Keratinocyte (primary cell): ENCODE measurements around the gene UBXN4. TPM values are rescaled to one million over a fixed set of nuclear protein-coding genes. Genes with fewer than 3 reads are reported as not detected.

Source experiments
- DNase-seq: peaks from one replicate; pipeline ENCODE4 v3.0.0-alpha.2; 2011; ENCODE audit warnings: low read depth, missing footprints, low spot score
- FAIRE-seq: peaks from 2 replicates; lab custom pipeline; 2011; peaks lifted over from hg19 to GRCh38; lab: Jason Lieb, UNC
- H2AFZ ChIP-seq: 2 replicates; pipeline ENCODE4 v1.6.0; 2012; ENCODE audit warnings: low read length, control low read depth, inconsistent platforms; ENCODE audit not compliant: control insufficient read depth
- H3K27ac ChIP-seq: 2 replicates; pipeline ENCODE4 v1.5.1; 2011; ENCODE audit warnings: low read length; ENCODE audit not compliant: control insufficient read depth, insufficient read depth
- H3K27me3 ChIP-seq: 3 replicates; pipeline ENCODE4 v1.6.0; 2011; ENCODE audit warnings: low read length; ENCODE audit not compliant: control insufficient read depth, insufficient read depth; ENCODE audit errors: extremely low read depth
- H3K36me3 ChIP-seq, 2 experiments: 2 replicates in 1 of 2; 3 replicates in 1 of 2; pipeline ENCODE4 v1.5.1; 2011; ENCODE audit warnings: low read length in 2 of 2, mild to moderate bottlenecking in 1 of 2; ENCODE audit not compliant: control insufficient read depth in 2 of 2, insufficient read depth in 2 of 2; ENCODE audit errors: extremely low read depth in 1 of 2
- H3K4me1 ChIP-seq: 3 replicates; pipeline ENCODE4 v1.5.1; 2011; ENCODE audit warnings: low read length; ENCODE audit not compliant: control insufficient read depth, insufficient read depth; ENCODE audit errors: extremely low read depth
- H3K4me2 ChIP-seq: 3 replicates; pipeline ENCODE4 v1.6.0; 2011; ENCODE audit warnings: low read depth, low read length; ENCODE audit not compliant: control insufficient read depth, insufficient read depth; ENCODE audit errors: extremely low read depth
- H3K4me3 ChIP-seq, 3 experiments: fragments of 200-600 bp in 1 of 3; sonication (generic) in 1 of 3; 2 replicates in 2 of 3; 3 replicates in 1 of 3; pipeline ENCODE4 v1.5.1; 2011 to 2016; ENCODE audit warnings: low read length in 3 of 3, mild to moderate bottlenecking in 3 of 3, control low read depth in 2 of 3, inconsistent platforms in 1 of 3, low read depth in 1 of 3, mixed read lengths in 1 of 3, mixed run types in 1 of 3, moderate library complexity in 1 of 3; ENCODE audit not compliant: control insufficient read depth in 2 of 3, insufficient read depth in 2 of 3; ENCODE audit errors: extremely low read depth in 1 of 3
- H3K79me2 ChIP-seq: 2 replicates; pipeline ENCODE4 v1.6.0; 2012; ENCODE audit warnings: low read length; ENCODE audit not compliant: control insufficient read depth, insufficient read depth
- H3K9ac ChIP-seq: 3 replicates; pipeline ENCODE4 v1.6.0; 2011; ENCODE audit warnings: low read length; ENCODE audit not compliant: control insufficient read depth, insufficient read depth; ENCODE audit errors: extremely low read depth
- H3K9me1 ChIP-seq: 3 replicates; pipeline ENCODE4 v1.6.0; 2011; ENCODE audit warnings: low read length; ENCODE audit not compliant: control insufficient read depth, insufficient read depth; ENCODE audit errors: extremely low read depth
- H3K9me3 ChIP-seq: 2 replicates; pipeline ENCODE4 v1.5.1; 2012; ENCODE audit warnings: low read depth, low read length; ENCODE audit not compliant: control insufficient read depth
- H4K20me1 ChIP-seq: 3 replicates; pipeline ENCODE4 v1.6.0; 2011; ENCODE audit warnings: low read length; ENCODE audit not compliant: control insufficient read depth, insufficient read depth; ENCODE audit errors: extremely low read depth
- CTCF ChIP-seq, 3 experiments: IDR thresholded peaks in 1 of 3; conservative IDR thresholded peaks in 1 of 3; optimal IDR thresholded peaks in 1 of 3; 2 replicates in 2 of 3; 3 replicates in 1 of 3; pipeline versions ENCODE3 to v1.5.1; 2011; ENCODE audit warnings: low read length in 3 of 3, mild to moderate bottlenecking in 3 of 3, moderate library complexity in 2 of 3, control low read depth in 1 of 3, inconsistent platforms in 1 of 3; ENCODE audit not compliant: insufficient read depth in 2 of 3; ENCODE audit errors: extremely low read depth in 1 of 3
- EZH2 ChIP-seq: IDR thresholded peaks from one replicate; pipeline ENCODE4 v1.6.1; 2012; ENCODE audit warnings: inconsistent platforms, mild to moderate bottlenecking, low read length, moderate library complexity
- dilution Hi-C: fragments of 300-500 bp; cut with MboI; formaldehyde crosslinking; loops from one replicate; pipeline ENCODE4 v1.7.0; 2020; ENCODE audit warnings: low sequenced_read_pairs; ENCODE audit not compliant: extremely low pct_ligation_motif_present
- polyA plus RNA-seq, 5 experiments: library from polyadenylated mRNA; depleted of rRNA in 3 of 5; stranded (reverse) in 3 of 5; stranded (forward) in 1 of 5; unstranded in 1 of 5; fragments of >200 nt; gene quantifications; 1 replicate in 1 of 5; 2 replicates in 3 of 5; 3 replicates in 1 of 5; pipeline versions ENCODE4 v1.2.1 to v1.2.3, GENCODE V29; 2011 to 2012; ENCODE audit warnings: missing spikeins in 2 of 5, low read depth in 1 of 5, low replicate concordance in 1 of 5

Gene UBXN4
- polyA plus RNA-seq, 1 donor (not counting 4 experiments of a cell fraction or from before 2014, with no cell fraction given), result 92.2 TPM

GRCh38 chr2:135745545-135745944, 3.9 kb downstream of the UBXN4 start:
- H3K9ac ChIP-seq, result peak overlapping the region; percentile 42
- no peaks in the 10 kb centered on the region for H3K9me3 ChIP-seq
- DNase-seq (no peak), FAIRE-seq (no peak)
- H3K4me3 ChIP-seq, result no peak overlapping the region
- H3K27me3 ChIP-seq, result no peaks in the 10 kb centered on the region
- TF ChIP-seq CTCF (optimal IDR thresholded peaks at IDR 0.05 in 1 of 3, IDR thresholded peaks at IDR 0.05 in 1 of 3, conservative IDR thresholded peaks at IDR 0.05 in 1 of 3; ENCODE audit: extremely low read depth in 1 of 3, insufficient read depth in 2 of 3, low read length in 3 of 3) (no peak), EZH2 (no peak)
- no peak overlapping the region for H2AFZ ChIP-seq
- H3K79me2 ChIP-seq, result peaks cover 64% of the 10 kb centered on the region
- H3K4me1 ChIP-seq, result peaks cover 28% of the 10 kb centered on the region
- dilution Hi-C loops, result no loop called here
- H3K36me3 ChIP-seq, result peaks cover 0 to 11% of the 10 kb centered on the region in 2 experiments
- H3K27ac ChIP-seq, result peak overlapping the region; percentile 97
- H3K9me1 ChIP-seq, result peaks cover 3% of the 10 kb centered on the region
- H3K4me2 ChIP-seq, result peak overlapping the region; percentile 98
- no peaks in the 10 kb centered on the region for H4K20me1 ChIP-seq

GRCh38 chr2:135755573-135755972, 13.9 kb downstream of the UBXN4 start:
- H3K4me3 ChIP-seq, result no peak overlapping the region
- H3K27ac ChIP-seq, result no peak overlapping the region
- DNase-seq (no peak), FAIRE-seq (no peak)
- H3K4me1 ChIP-seq, result no peaks in the 10 kb centered on the region
- no peaks in the 10 kb centered on the region for H4K20me1 ChIP-seq
- H3K9ac ChIP-seq, result no peak overlapping the region
- H3K9me3 ChIP-seq, result no peaks in the 10 kb centered on the region
- peaks cover 2% of the 10 kb centered on the region for H3K79me2 ChIP-seq
- dilution Hi-C loops, result no loop called here
- no peak overlapping the region for H2AFZ ChIP-seq
- peaks cover 12 to 19% of the 10 kb centered on the region in 2 experiments for H3K36me3 ChIP-seq
- no peak overlapping the region for H3K4me2 ChIP-seq
- H3K27me3 ChIP-seq, result no peaks in the 10 kb centered on the region
- TF ChIP-seq CTCF (optimal IDR thresholded peaks at IDR 0.05 in 1 of 3, IDR thresholded peaks at IDR 0.05 in 1 of 3, conservative IDR thresholded peaks at IDR 0.05 in 1 of 3; ENCODE audit: extremely low read depth in 1 of 3, insufficient read depth in 2 of 3, low read length in 3 of 3) (no peak), EZH2 (no peak)
- no peaks in the 10 kb centered on the region for H3K9me1 ChIP-seq
